IPS-18c (cell line): ENCODE measurements around the gene CADM2.
"Not testable (repeated sequence)": the region's sequence is repeated elsewhere in the genome, so short reads cannot be mapped to it uniquely, and the experiment has no call there.

Source experiments
- H3K4me3 ChIP-seq: 2 replicates; pipeline ENCODE4 v1.7.0; 2013; ENCODE audit warnings: low read depth, mild to moderate bottlenecking, low read length, moderate library complexity; ENCODE audit not compliant: insufficient read depth
- H3K9me3 ChIP-seq: one replicate; pipeline ENCODE4 v1.6.1; 2013; ENCODE audit warnings: mild to moderate bottlenecking, low read length, moderate library complexity; ENCODE audit not compliant: control insufficient read depth, insufficient read depth

The CADM2 gene

GRCh38 chr3:85881833-85882393 is 923.1 kb downstream of the CADM2 start:
- Histone ChIP-seq H3K4me3 (no peak overlapping the region), H3K9me3 (no peaks in the 10 kb centered on the region)

- H3K9me3 ChIP-seq, result no peaks in the 10 kb centered on the region
- H3K4me3 ChIP-seq, result no peak overlapping the region
Observed at GRCh38 chr3:85890043-85890555, 931.3 kb downstream of the CADM2 start.

GRCh38 chr3:85903434-85903833 is 944.6 kb downstream of the CADM2 start:
- no peaks in the 10 kb centered on the region for H3K9me3 ChIP-seq
- no peak overlapping the region for H3K4me3 ChIP-seq

GRCh38 chr3:85912980-85913379 is 954.2 kb downstream of the CADM2 start:
- no peaks in the 10 kb centered on the region for H3K9me3 ChIP-seq
- H3K4me3 ChIP-seq, result no peak overlapping the region

GRCh38 chr3:85922374-85922773 is 963.6 kb downstream of the CADM2 start:
- Histone ChIP-seq H3K9me3 (no peaks in the 10 kb centered on the region), H3K4me3 (no peak overlapping the region)

GRCh38 chr3:85930718-85931117 is 971.9 kb downstream of the CADM2 start:
- Histone ChIP-seq H3K9me3 (no peaks in the 10 kb centered on the region), H3K4me3 (no peak overlapping the region)

- H3K9me3 ChIP-seq, result no peaks in the 10 kb centered on the region
- no peak overlapping the region for H3K4me3 ChIP-seq
Observed at GRCh38 chr3:85933326-85933725, 974.5 kb downstream of the CADM2 start.

- Histone ChIP-seq H3K4me3 (no peak overlapping the region), H3K9me3 (no peaks in the 10 kb centered on the region)
Observed at GRCh38 chr3:85935171-85935570, 976.4 kb downstream of the CADM2 start.

GRCh38 chr3:85939074-85939482 is 980.3 kb downstream of the CADM2 start:
- no peaks in the 10 kb centered on the region for H3K9me3 ChIP-seq

GRCh38 chr3:85950435-85950834 is 991.6 kb downstream of the CADM2 start:
- no peaks in the 10 kb centered on the region for H3K9me3 ChIP-seq
- no peak overlapping the region for H3K4me3 ChIP-seq

More at GRCh38 chr3:85939074-85939482, 980.3 kb downstream of the CADM2 start:
- H3K4me3 ChIP-seq, result no peak overlapping the region

GRCh38 chr3:85960793-85961192 is 1002.0 kb downstream of the CADM2 start:
- H3K9me3 ChIP-seq, result no peaks in the 10 kb centered on the region
- H3K4me3 ChIP-seq, result no peak overlapping the region

GRCh38 chr3:85977615-85978338 is 1019.0 kb downstream of the CADM2 start:
- no peaks in the 10 kb centered on the region for H3K9me3 ChIP-seq

GRCh38 chr3:85979034-85979433 is 1020.2 kb downstream of the CADM2 start:
- Histone ChIP-seq H3K9me3 (no peaks in the 10 kb centered on the region), H3K4me3 (no peak overlapping the region)

More at GRCh38 chr3:85977615-85978338, 1019.0 kb downstream of the CADM2 start:
- no peak overlapping the region for H3K4me3 ChIP-seq

- H3K9me3 ChIP-seq, H3K4me3 ChIP-seq: not testable (repeated sequence)
Observed at GRCh38 chr3:85989581-85989980, 1030.8 kb downstream of the CADM2 start.

GRCh38 chr3:86029590-86029989 is 1070.8 kb downstream of the CADM2 start:
- H3K9me3 ChIP-seq, result no peaks in the 10 kb centered on the region

GRCh38 chr3:86037916-86038315 is 1079.1 kb downstream of the CADM2 start:
- H3K4me3 ChIP-seq, result no peak overlapping the region

More at GRCh38 chr3:86029590-86029989, 1070.8 kb downstream of the CADM2 start:
- H3K4me3 ChIP-seq, result no peak overlapping the region

GRCh38 chr3:86046436-86047136 is 1087.8 kb downstream of the CADM2 start:
- Histone ChIP-seq H3K9me3 (no peaks in the 10 kb centered on the region), H3K4me3 (no peak overlapping the region)

More at GRCh38 chr3:86037916-86038315, 1079.1 kb downstream of the CADM2 start:
- peaks cover 2% of the 10 kb centered on the region for H3K9me3 ChIP-seq

GRCh38 chr3:86047161-86047560 is 1088.4 kb downstream of the CADM2 start:
- H3K4me3 ChIP-seq, result no peak overlapping the region
- H3K9me3 ChIP-seq, result no peaks in the 10 kb centered on the region
